HepG2 (cell line): Measurements from ENCODE around the gene IL12B. TPM values are rescaled to one million over a fixed set of nuclear protein-coding genes. Genes with fewer than 3 reads are reported as not detected.

ENCODE experiments used
- ATAC-seq: fragments of 200-7000 bp; cut with Tn5 transposase; 3 replicates; pipeline ENCODE4 v1.9.1; 2020; ENCODE audit warnings: mild to moderate bottlenecking, moderate library complexity
- BruUV-seq: library from RNA; stranded (reverse); fragments of 400-500 nt; replicated peaks from 2 replicates; lab custom pipeline; 2021; lab: Mats Ljungman, UMichigan
- CTCF ChIA-PET: fragments of 300-600 bp; formaldehyde crosslinking; extraction: SDS; loops from one replicate; lab custom pipeline; 2021; ENCODE audit warnings: low total read pairs, inconsistent platforms, low intra/inter-chr PET ratio; lab: Yijun Ruan, JAX
- POLR2A ChIA-PET: fragments of 350-600 bp; sonication (Branson Sonifier 250); formaldehyde crosslinking; loops from one replicate; lab custom pipeline; 2020; ENCODE audit warnings: antibody characterized with exemption, inconsistent platforms; lab: Yijun Ruan, JAX
- DNase-seq: peaks from one replicate; pipeline ENCODE4 v3.0.0-alpha.2; 2015; ENCODE audit warnings: low spot score
- FAIRE-seq: peaks from 3 replicates; lab custom pipeline; 2011; peaks lifted over from hg19 to GRCh38; lab: Jason Lieb, UNC
- H2AFZ ChIP-seq: one replicate; pipeline ENCODE4 v1.6.1; 2011; ENCODE audit warnings: low read length, inconsistent platforms
- H3K27ac ChIP-seq: fragments of 300-600 bp; 3 replicates; pipeline ENCODE4 v1.8.0; 2011; ENCODE audit warnings: mixed run types, mild to moderate bottlenecking, mixed read lengths, low read length, inconsistent platforms; ENCODE audit not compliant: insufficient read depth; ENCODE audit errors: extremely low read length
- H3K27me3 ChIP-seq, 2 experiments: fragments of 200-600 bp in 1 of 2; 2 replicates in 1 of 2; 3 replicates in 1 of 2; pipeline versions ENCODE4 v1.6.0 to v1.8.0; 2011; ENCODE audit warnings: low read length in 2 of 2, mild to moderate bottlenecking in 2 of 2, moderate library complexity in 2 of 2, inconsistent platforms in 1 of 2; ENCODE audit not compliant: insufficient read depth in 2 of 2, control insufficient read depth in 1 of 2
- H3K36me3 ChIP-seq, 2 experiments: fragments of 200-600 bp in 1 of 2; replicated peaks in 1 of 2; 2 replicates in 1 of 2; 3 replicates in 1 of 2; pipeline versions ENCODE4 v1.5.1 to v1.8.0; 2011; ENCODE audit warnings: low read length in 2 of 2, inconsistent platforms in 1 of 2; ENCODE audit not compliant: insufficient read depth in 2 of 2, control insufficient read depth in 1 of 2
- H3K4me1 ChIP-seq: 2 replicates; pipeline ENCODE4 v1.5.1; 2012; ENCODE audit warnings: low read length, inconsistent platforms; ENCODE audit not compliant: insufficient read depth
- H3K4me2 ChIP-seq: 2 replicates; pipeline ENCODE4 v1.6.0; 2011; ENCODE audit warnings: low read depth, low read length, inconsistent platforms
- H3K4me3 ChIP-seq, 3 experiments: fragments of 200-600 bp in 1 of 3; sonication (generic), shearing (Covaris generic) in 1 of 3; replicated peaks in 1 of 3; 2 replicates each; pipeline ENCODE4 v1.5.1; 2011 to 2016; ENCODE audit warnings: low read length in 3 of 3, inconsistent platforms in 2 of 3, low read depth in 2 of 3, mild to moderate bottlenecking in 2 of 3, control low read depth in 1 of 3, mixed read lengths in 1 of 3; ENCODE audit not compliant: insufficient read depth in 1 of 3
- H3K79me2 ChIP-seq: one replicate; pipeline ENCODE4 v1.6.1; 2011; ENCODE audit warnings: low read length, inconsistent platforms; ENCODE audit not compliant: insufficient read depth
- H3K9ac ChIP-seq: 2 replicates; pipeline ENCODE4 v1.6.0; 2011; ENCODE audit warnings: mild to moderate bottlenecking, low read depth, low read length, inconsistent platforms; ENCODE audit not compliant: insufficient read depth
- H3K9me3 ChIP-seq: 2 replicates; pipeline ENCODE4 v1.5.1; 2012; ENCODE audit warnings: mild to moderate bottlenecking, low read length
- H4K20me1 ChIP-seq: 2 replicates; pipeline ENCODE4 v1.6.0; 2011; ENCODE audit warnings: inconsistent platforms, mild to moderate bottlenecking, low read length, moderate library complexity; ENCODE audit not compliant: insufficient read depth
- AKAP8 ChIP-seq: sonication (generic); formaldehyde crosslinking; IDR thresholded peaks from 2 replicates; pipeline ENCODE4 v1.5.1; 2020; ENCODE audit warnings: mild to moderate bottlenecking, missing genetic modification reagents
- CTCF ChIP-seq: sonication (generic); formaldehyde crosslinking; IDR thresholded peaks from 2 replicates; pipeline ENCODE4 v1.5.0; 2020; ENCODE audit warnings: mild to moderate bottlenecking, missing genetic modification reagents, moderate library complexity
- FOXA3 ChIP-seq: IDR thresholded peaks from 2 replicates; pipeline ENCODE4 v1.6.1; 2016; ENCODE audit warnings: missing genetic modification reagents, missing compliant biosample characterization
- HCFC1 ChIP-seq: fragments of 150-350 bp; IDR thresholded peaks from 2 replicates; pipeline ENCODE4 v1.6.1; 2014; ENCODE audit warnings: low read depth, low read length
- HINFP ChIP-seq: sonication (generic); formaldehyde crosslinking; IDR thresholded peaks from 2 replicates; pipeline ENCODE4 v1.4.0; 2020; ENCODE audit warnings: low read depth, mild to moderate bottlenecking, missing genetic modification reagents
- KLF12 ChIP-seq: sonication (generic); formaldehyde crosslinking; IDR thresholded peaks from 2 replicates; pipeline ENCODE4 v1.4.0; 2020; ENCODE audit warnings: missing genetic modification reagents, borderline replicate concordance
- MIXL1 ChIP-seq: IDR thresholded peaks from 2 replicates; pipeline ENCODE4 v1.6.1; 2016
- PRPF4 ChIP-seq: fragments of 200-400 bp; formaldehyde crosslinking; IDR thresholded peaks from 2 replicates; pipeline ENCODE4 v1.6.1; 2016; ENCODE audit warnings: low read length, low read depth; ENCODE audit not compliant: poor library complexity, severe bottlenecking
- REL ChIP-seq: sonication (generic); formaldehyde crosslinking; conservative IDR thresholded peaks from 2 replicates; pipeline ENCODE4 v1.8.0; 2022; ENCODE audit warnings: mild to moderate bottlenecking, missing genetic modification reagents, moderate library complexity
- STAG1 ChIP-seq: sonication (generic); formaldehyde crosslinking; IDR thresholded peaks from 2 replicates; pipeline ENCODE4 v1.4.0; 2020; ENCODE audit warnings: missing genetic modification reagents
- SUZ12 ChIP-seq: fragments of 150-350 bp; IDR thresholded peaks from 2 replicates; pipeline ENCODE4 v1.6.1; 2014; ENCODE audit warnings: low read depth, low read length
- WGBS: methylation state at CpG from one replicate; pipeline ENCODE4 v1.1.6; 2017; ENCODE audit warnings: low lambda C conversion rate; 5-methylcytosine and 5-hydroxymethylcytosine counted together
- in situ Hi-C: cut with HindIII; loops from 2 replicates; pipeline ENCODE4 v1.10.0; 2017; ENCODE audit warnings: low pct_unique_long_range_greater_than_20kb; ENCODE audit not compliant: extremely low pct_ligation_motif_present
- intact Hi-C: fragments of 100-400 bp; cut with micrococcal nuclease; formaldehyde crosslinking; loops from one replicate; pipeline ENCODE4 v1.10.0; 2022; ENCODE audit not compliant: unreplicated experiment
- polyA plus RNA-seq, 8 experiments: library from polyadenylated mRNA; depleted of rRNA in 3 of 8; stranded (reverse) in 7 of 8; unstranded in 1 of 8; fragments of >200 nt; fragmentation: Illumina TruSeq in 4 of 8; extraction: Trizol in 4 of 8; gene quantifications; 2 replicates each; pipeline versions ENCODE4 v1.2.1 to v1.2.3, GENCODE V29; 2011 to 2016; ENCODE audit warnings: low read depth in 4 of 8, missing spikeins in 1 of 8, mixed read lengths in 1 of 8; ENCODE audit not compliant: insufficient read depth in 1 of 8
- total RNA-seq, 5 experiments: library from RNA; depleted of rRNA; stranded (reverse); fragments of >200 nt; fragmentation: Illumina TruSeq; extraction: Trizol; gene quantifications; 2 replicates each; pipeline ENCODE4 v1.2.3, GENCODE V29; 2016; ENCODE audit warnings: low read depth in 1 of 5

The IL12B gene
- total and polyA plus RNA-seq, 2 of the 13 experiments (the other 11 are each of a cell fraction or from before 2014, with no cell fraction given), result not detected

GRCh38 chr5:159290741-159291140 lies 39.5 kb downstream of the IL12B start (continued):
- TF ChIP-seq SUZ12, result no peak
- no peak for TF ChIP-seq HCFC1
- TF ChIP-seq REL, result no peak
- TF ChIP-seq AKAP8, result no peak

- Histone ChIP-seq H3K4me1 (no peaks in the 10 kb centered on the region), H3K9ac (no peak overlapping the region), H3K4me2 (no peak overlapping the region), H4K20me1 (no peaks in the 10 kb centered on the region), H3K27me3 (no peaks in the 10 kb centered on the region), H3K27ac (no peak overlapping the region), H3K36me3 (peaks cover 0 to 1% of the 10 kb centered on the region in 2 experiments; a peak in 2 of 5 replicates), H2AFZ (no peak overlapping the region), H3K9me3 (no peaks in the 10 kb centered on the region), H3K79me2 (no peaks in the 10 kb centered on the region), H3K4me3 (no peak overlapping the region)
- in situ Hi-C loops (no loop called here), intact Hi-C loops (loop anchor here (2.0 to 5.0 kb wide), 2 partner anchors 30 to 701 kb away; no protein-coding TSS in a partner anchor)
- peak; percentile 5 for DNase-seq
- TF ChIP-seq FOXA3 (CRISPR knock-in tag), result no peak
- TF ChIP-seq CTCF, result peak; percentile 46
- peak; percentile 32; the same call in 1 of the 2 replicates for TF ChIP-seq MIXL1 (CRISPR knock-in tag)
- no peak for TF ChIP-seq PRPF4
- TF ChIP-seq KLF12 (CRISPR knock-in tag), result no peak
- peak; percentile 57 for TF ChIP-seq STAG1
- no peak for TF ChIP-seq HINFP (CRISPR knock-in tag)
- WGBS, result 81% methylated on average over 8 of the region's 8 CpGs
- ChIA-PET POLR2A (no interaction called here), CTCF (no interaction called here)
- FAIRE-seq, result no peak
- ATAC-seq, result peak; percentile 31; the same call in 2 of the 3 replicates
- BruUV-seq, result no TSS peak
These were observed 43.8 kb downstream of the IL12B start for GRCh38 chr5:159286420-159287035.
